Transverse colon (tissue), 4 donors: ENCODE results near the gene CASK. TPM values are rescaled to one million over a fixed set of nuclear protein-coding genes. Genes with fewer than 3 reads are reported as not detected.

Experiments
- DNase-seq: peaks from one replicate; pipeline ENCODE4 v3.0.0-alpha.2; 2019
- H3K27ac ChIP-seq, 4 donors: fragments of 200-600 bp; sonication (generic); 2 replicates each; pipeline ENCODE4 v1.5.1; 2016 to 2018; ENCODE audit warnings: inconsistent platforms in 4 of 4
- H3K27me3 ChIP-seq: fragments of 200-600 bp; sonication (generic); 2 replicates; pipeline ENCODE4 v1.5.1; 2017; ENCODE audit warnings: inconsistent platforms
- H3K36me3 ChIP-seq, 4 donors: fragments of 200-600 bp; sonication (generic); 2 replicates each; pipeline ENCODE4 v1.5.1; 2017 to 2019; ENCODE audit warnings: inconsistent platforms in 4 of 4
- H3K4me1 ChIP-seq, 4 donors: fragments of 200-600 bp; sonication (generic); 2 replicates each; pipeline ENCODE4 v1.5.1; 2017 to 2020; ENCODE audit warnings: inconsistent platforms in 4 of 4
- H3K4me3 ChIP-seq, 4 donors: fragments of 200-600 bp; sonication (generic); 1 replicate in 1 of 4; 2 replicates in 3 of 4; pipeline versions ENCODE4 v1.5.1 to v1.6.1; 2017 to 2019; ENCODE audit warnings: inconsistent platforms in 4 of 4
- H3K9me3 ChIP-seq, 2 donors: fragments of 200-600 bp; sonication (generic); 2 replicates each; pipeline ENCODE4 v1.5.1; 2017 to 2019; ENCODE audit warnings: inconsistent platforms in 2 of 2
- CTCF ChIP-seq, 5 experiments: fragments of 200-600 bp in 3 of 5; fragments of 450-650 bp in 2 of 5; sonication (generic) in 3 of 5; IDR thresholded peaks; 1 replicate in 2 of 5; 2 replicates in 3 of 5; pipeline ENCODE4 v1.5.1; 2016 to 2017; ENCODE audit warnings: antibody characterized with exemption in 5 of 5, inconsistent platforms in 3 of 5, mild to moderate bottlenecking in 2 of 5, moderate library complexity in 1 of 5
- EP300 ChIP-seq: sonication (generic); formaldehyde crosslinking; IDR thresholded peaks from one replicate; pipeline ENCODE4 v1.6.1; 2017; ENCODE audit warnings: antibody characterized with exemption, low read depth
- POLR2A ChIP-seq: fragments of 450-650 bp; IDR thresholded peaks from one replicate; pipeline ENCODE4 v1.6.1; 2016; ENCODE audit warnings: antibody characterized with exemption, mild to moderate bottlenecking, moderate library complexity
- POLR2AphosphoS5 ChIP-seq, 3 donors: sonication (generic); formaldehyde crosslinking; IDR thresholded peaks; one replicate each; pipeline ENCODE4 v1.6.1; 2016; ENCODE audit warnings: antibody characterized with exemption in 3 of 3
- WGBS, 2 donors: methylation state at CpG; one replicate each; pipeline ENCODE4 v1.1.5; 2018; ENCODE audit warnings: low coverage in 1 of 2; 5-methylcytosine and 5-hydroxymethylcytosine counted together
- in situ Hi-C, 4 donors: fragments of 200-750 bp; cut with MboI; loops; one replicate each; pipeline versions ENCODE4 v1.15.0 to v1.15.1; 2017; ENCODE audit warnings: low sequenced_read_pairs in 3 of 4, low pct_ligation_motif_present in 1 of 4, low pct_unique_long_range_greater_than_20kb in 1 of 4
- intact Hi-C: fragments of 100-400 bp; cut with DNase I; formaldehyde crosslinking; loops from one replicate; pipeline ENCODE4 v1.15.1; 2023; ENCODE audit warnings: low total_unique reads
- total RNA-seq, 4 donors: library from RNA; depleted of rRNA; stranded (reverse); fragments of >200 nt; gene quantifications; one replicate each; pipeline ENCODE4 v1.1.0, GENCODE V29; 2016

Gene CASK
- total RNA-seq, result 10 to 100 TPM; 26.6 to 86.1 (median 56.3) TPM

GRCh38 chrX:41923211-41923977 is at the start of gene CASK:
Gene CASK (minus strand): TSS chrX:41923554. CDS start chrX:41922988, 566 bp downstream.
- peaks cover 0 to 12% (median 0%) of the 10 kb centered on the region in 4 donors for H3K4me1 ChIP-seq
- H3K36me3 ChIP-seq, result no peaks in the 10 kb centered on the region
- H3K27ac ChIP-seq, result peak within 1 kb of the TSS; percentile 88 to 95 (median 94)
- peak; percentile 94 for DNase-seq
- in situ Hi-C loops (no loop called here), intact Hi-C loops (no loop called here)
- no peaks in the 10 kb centered on the region for H3K9me3 ChIP-seq
- H3K27me3 ChIP-seq, result no peaks in the 10 kb centered on the region
- peak; percentile 57 to 74 (median 72) for TF ChIP-seq POLR2AphosphoS5 (IDR thresholded peaks at IDR 0.05)
- TF ChIP-seq POLR2A, result peak; percentile 62
- TF ChIP-seq EP300, result no peak
- TF ChIP-seq CTCF (IDR thresholded peaks at IDR 0.05), result no peak
- peak within 1 kb of the TSS; percentile 46 to 81 (median 58) for H3K4me3 ChIP-seq
- WGBS, 2 donors, result 62% methylated on average over 41 of the region's 123 CpGs; no CpG with 5 or more reads in 1 of the 2 donors

- intact Hi-C loops (loop anchor here (10.0 kb wide), 1 partner anchor 503 kb away; no protein-coding TSS in a partner anchor), in situ Hi-C loops (no loop called here)
- Histone ChIP-seq H3K27me3 (no peaks in the 10 kb centered on the region), H3K4me1 (no peaks in the 10 kb centered on the region), H3K27ac (no peak overlapping the region), H3K9me3 (no peaks in the 10 kb centered on the region), H3K36me3 (no peaks in the 10 kb centered on the region), H3K4me3 (no peak overlapping the region)
- 84% methylated on average over 3 of the region's 3 CpGs; no CpG with 5 or more reads in 1 of the 2 donors for WGBS, 2 donors
- DNase-seq, result no peak
- no peak for TF ChIP-seq CTCF (IDR thresholded peaks at IDR 0.05)
Observed at GRCh38 chrX:41971346-41971745, 48.0 kb upstream of the CASK start.

GRCh38 chrX:41970419-41970818 is 47.1 kb upstream of the CASK start:
- in situ Hi-C loops (no loop called here), intact Hi-C loops (loop anchor here (10.0 kb wide), 1 partner anchor 504 kb away; no protein-coding TSS in a partner anchor)
- Histone ChIP-seq H3K4me3 (no peak overlapping the region), H3K36me3 (no peaks in the 10 kb centered on the region), H3K4me1 (no peaks in the 10 kb centered on the region), H3K27ac (no peak overlapping the region), H3K27me3 (no peaks in the 10 kb centered on the region), H3K9me3 (no peaks in the 10 kb centered on the region)
- no peak for DNase-seq
- TF ChIP-seq POLR2AphosphoS5 (IDR thresholded peaks at IDR 0.05) (no peak), CTCF (IDR thresholded peaks at IDR 0.05) (no peak), EP300 (no peak), POLR2A (no peak)

GRCh38 chrX:41963348-41963747 is 40.0 kb upstream of the CASK start:
- H3K9me3 ChIP-seq, result no peaks in the 10 kb centered on the region
- DNase-seq, result no peak
- 56 to 57% methylated on average over 1 to 3 of the region's 3 CpGs for WGBS, 2 donors
- no peak for TF ChIP-seq POLR2AphosphoS5 (IDR thresholded peaks at IDR 0.05)
- no peak for TF ChIP-seq CTCF (IDR thresholded peaks at IDR 0.05)
- TF ChIP-seq EP300, result no peak
- TF ChIP-seq POLR2A, result no peak
- in situ Hi-C loops (no loop called here), intact Hi-C loops (no loop called here)
- no peaks in the 10 kb centered on the region for H3K36me3 ChIP-seq
- no peak overlapping the region for H3K27ac ChIP-seq
- no peak overlapping the region for H3K4me3 ChIP-seq
- no peaks in the 10 kb centered on the region for H3K4me1 ChIP-seq
- no peaks in the 10 kb centered on the region for H3K27me3 ChIP-seq
